WI38 (cell line): ENCODE data around the gene MRC1.

Experiments used
- H3K4me3 ChIP-seq: 2 replicates; pipeline ENCODE4 v1.5.1; 2011; ENCODE audit warnings: low read depth, mild to moderate bottlenecking, control low read depth, low read length
- CTCF ChIP-seq: IDR thresholded peaks from 2 replicates; pipeline ENCODE4 v1.5.1; 2012; ENCODE audit warnings: low read depth, mild to moderate bottlenecking, control low read depth, low read length

The MRC1 gene

GRCh38 chr10:17795813-17796594 lies 13.1 kb upstream of the MRC1 start:
- H3K4me3 ChIP-seq, result no peak overlapping the region
- no peak for TF ChIP-seq CTCF

- TF ChIP-seq CTCF, result no peak
- no peak overlapping the region for H3K4me3 ChIP-seq
These were observed 7.6 kb upstream of the MRC1 start for GRCh38 chr10:17801507-17801906.

- TF ChIP-seq CTCF, result no peak
These were observed 6.8 kb upstream of the MRC1 start for GRCh38 chr10:17802350-17802749.

GRCh38 chr10:17802976-17803375 lies 6.2 kb upstream of the MRC1 start:
- TF ChIP-seq CTCF, result no peak
- no peak overlapping the region for H3K4me3 ChIP-seq

More at GRCh38 chr10:17802350-17802749, 6.8 kb upstream of the MRC1 start:
- H3K4me3 ChIP-seq, result no peak overlapping the region

GRCh38 chr10:17805330-17805729 lies 3.8 kb upstream of the MRC1 start:
- no peak for TF ChIP-seq CTCF
- H3K4me3 ChIP-seq, result no peak overlapping the region

GRCh38 chr10:17805921-17806577 lies 3.1 kb upstream of the MRC1 start:
- H3K4me3 ChIP-seq, result no peak overlapping the region
- TF ChIP-seq CTCF, result no peak
